SK-N-MC (cell line): ENCODE measurements around the gene PAK6.

Source experiments
- DNase-seq: peaks from one replicate; pipeline ENCODE4 v3.0.0-alpha.2; 2011; ENCODE audit warnings: low read depth, low spot score
- H3K27ac ChIP-seq: fragments of 200-600 bp; sonication (generic); 2 replicates; pipeline ENCODE4 v1.5.1; 2016; ENCODE audit warnings: mixed run types
- H3K36me3 ChIP-seq: fragments of 200-600 bp; sonication (generic); 2 replicates; pipeline ENCODE4 v1.6.1; 2017; ENCODE audit warnings: antibody characterized with exemption, low read length, mixed read lengths; ENCODE audit not compliant: insufficient read depth
- H3K4me3 ChIP-seq: fragments of 200-600 bp; sonication (generic); 2 replicates; pipeline ENCODE4 v1.5.1; 2016
- H3K9ac ChIP-seq: fragments of 200-600 bp; sonication (generic); 2 replicates; pipeline ENCODE4 v1.8.0; 2017; ENCODE audit warnings: mixed run types, mixed read lengths; ENCODE audit not compliant: insufficient read length
- H3K9me3 ChIP-seq: fragments of 200-600 bp; sonication (generic); 2 replicates; pipeline ENCODE4 v1.6.1; 2017; ENCODE audit warnings: low read depth, mild to moderate bottlenecking, antibody characterized with exemption, low read length, moderate library complexity, mixed read lengths
- EZH2 ChIP-seq: fragments of 200-600 bp; sonication (generic); IDR thresholded peaks from one replicate; pipeline ENCODE4 v1.6.1; 2017; ENCODE audit warnings: antibody characterized with exemption
- FOXP2 ChIP-seq: optimal IDR thresholded peaks from 2 replicates; pipeline ENCODE3; 2011; ENCODE audit warnings: mild to moderate bottlenecking, moderate library complexity; ENCODE audit not compliant: insufficient read depth; ENCODE audit errors: extremely low read length, control extremely low read depth
- POLR2AphosphoS5 ChIP-seq: IDR thresholded peaks from 2 replicates; pipeline ENCODE4 v1.6.1; 2012; ENCODE audit warnings: mild to moderate bottlenecking, low read depth, low read length, borderline replicate concordance

PAK6 gene

GRCh38 chr15:40275954-40276353 lies 37.1 kb downstream of the PAK6 start:
- H3K9ac ChIP-seq = no peak overlapping the region
- TF ChIP-seq FOXP2 (no peak), POLR2AphosphoS5 (peak; percentile 18; the same call in 1 of the 2 replicates), EZH2 (no peak)
- peaks cover 3% of the 10 kb centered on the region for H3K36me3 ChIP-seq
- H3K4me3 ChIP-seq = no peak overlapping the region
- no peak overlapping the region for H3K27ac ChIP-seq
- no peaks in the 10 kb centered on the region for H3K9me3 ChIP-seq
- no peak for DNase-seq

GRCh38 chr15:40276927-40277326 lies 38.1 kb downstream of the PAK6 start:
- no peaks in the 10 kb centered on the region for H3K9me3 ChIP-seq

GRCh38 chr15:40277471-40277870 lies 38.6 kb downstream of the PAK6 start:
- Histone ChIP-seq H3K9ac (peak overlapping the region; percentile 31), H3K4me3 (peak overlapping the region; percentile 95), H3K36me3 (peaks cover 7% of the 10 kb centered on the region), H3K27ac (peak overlapping the region; percentile 93), H3K9me3 (no peaks in the 10 kb centered on the region)
- DNase-seq = no peak
- peak; percentile 9; the same call in 1 of the 2 replicates for TF ChIP-seq POLR2AphosphoS5
- no peak for TF ChIP-seq FOXP2
- no peak for TF ChIP-seq EZH2

More at GRCh38 chr15:40276927-40277326, 38.1 kb downstream of the PAK6 start:
- Histone ChIP-seq H3K4me3 (peak overlapping the region; percentile 95), H3K36me3 (peaks cover 7% of the 10 kb centered on the region), H3K27ac (peak overlapping the region; percentile 93), H3K9ac (peak overlapping the region; percentile 31)
- DNase-seq = no peak
- TF ChIP-seq POLR2AphosphoS5 (no peak), FOXP2 (no peak), EZH2 (no peak)

GRCh38 chr15:40278026-40278425 lies 39.2 kb downstream of the PAK6 start:
- no peak for TF ChIP-seq POLR2AphosphoS5
- TF ChIP-seq FOXP2 = no peak
- no peak for TF ChIP-seq EZH2

GRCh38 chr15:40279437-40280141 lies 40.7 kb downstream of the PAK6 start:
- peak overlapping the region; percentile 95 for H3K4me3 ChIP-seq
- H3K36me3 ChIP-seq = peaks cover 7% of the 10 kb centered on the region
- H3K27ac ChIP-seq = peak overlapping the region; percentile 93
- peak overlapping the region; percentile 84 for H3K9ac ChIP-seq
- no peak for DNase-seq
- TF ChIP-seq POLR2AphosphoS5 (peak; percentile 26; the same call in 1 of the 2 replicates), FOXP2 (no peak), EZH2 (no peak)
- no peaks in the 10 kb centered on the region for H3K9me3 ChIP-seq

More at GRCh38 chr15:40278026-40278425, 39.2 kb downstream of the PAK6 start:
- peaks cover 7% of the 10 kb centered on the region for H3K36me3 ChIP-seq
- peak overlapping the region; percentile 84 for H3K9ac ChIP-seq
- H3K27ac ChIP-seq = peak overlapping the region; percentile 93
- DNase-seq = no peak
- no peaks in the 10 kb centered on the region for H3K9me3 ChIP-seq
- H3K4me3 ChIP-seq = peak overlapping the region; percentile 95

- peaks cover 7% of the 10 kb centered on the region for H3K36me3 ChIP-seq
- peak overlapping the region; percentile 95 for H3K4me3 ChIP-seq
- H3K9me3 ChIP-seq = no peaks in the 10 kb centered on the region
- no peak for DNase-seq
- TF ChIP-seq POLR2AphosphoS5 = peak; percentile 34
- no peak for TF ChIP-seq FOXP2
- no peak for TF ChIP-seq EZH2
- peak overlapping the region; percentile 84 for H3K9ac ChIP-seq
- peak overlapping the region; percentile 93 for H3K27ac ChIP-seq
These were observed 41.6 kb downstream of the PAK6 start for GRCh38 chr15:40280260-40281056.

GRCh38 chr15:40281057-40281800 lies 42.4 kb downstream of the PAK6 start:
- TF ChIP-seq FOXP2 = no peak
- Histone ChIP-seq H3K4me3 (peak overlapping the region; percentile 95), H3K9ac (peak overlapping the region; percentile 84), H3K9me3 (no peaks in the 10 kb centered on the region), H3K36me3 (peaks cover 7% of the 10 kb centered on the region), H3K27ac (peak overlapping the region; percentile 93)
- no peak for DNase-seq

- TF ChIP-seq POLR2AphosphoS5 = no peak
- TF ChIP-seq EZH2 = no peak
- no peak for TF ChIP-seq FOXP2
- no peak for DNase-seq
- H3K9me3 ChIP-seq = no peaks in the 10 kb centered on the region
- H3K9ac ChIP-seq = peak overlapping the region; percentile 84
- peak overlapping the region; percentile 95 for H3K4me3 ChIP-seq
- H3K27ac ChIP-seq = peak overlapping the region; percentile 94
- H3K36me3 ChIP-seq = peaks cover 7% of the 10 kb centered on the region
These were observed 42.9 kb downstream of the PAK6 start for GRCh38 chr15:40281801-40282146.
